ENCODE results near the gene KDM4F.

GRCh38 chr11:95057959-95058358, 8.7 kb downstream of the KDM4F start:
- no peak for TF ChIP-seq CTCF (conservative IDR thresholded peaks at IDR 0.05 in 1 of 2, IDR thresholded peaks at IDR 0.05 in 1 of 2; ENCODE audit: low read depth in 1 of 2, low read length in 2 of 2)
- no peak for TF ChIP-seq EZH2 (IDR thresholded peaks at IDR 0.05; ENCODE audit: low read length, missing control alignments)

Measured in fibroblast of lung (primary cell).